Fibroblast of pulmonary artery (primary cell): ENCODE data around the gene HCN3.
A peak's percentile ranks its signal among the peaks of the same experiment; 100 is the strongest.

Source experiments
- DNase-seq: peaks from one replicate; pipeline ENCODE4 v3.0.0-alpha.2; 2010; ENCODE audit warnings: low read depth
- H3K4me3 ChIP-seq: replicated peaks from 2 replicates; pipeline ENCODE4 v1.5.1; 2011; ENCODE audit warnings: low read depth, mild to moderate bottlenecking, control low read depth, low read length, moderate library complexity
- CTCF ChIP-seq: IDR thresholded peaks from 2 replicates; pipeline ENCODE4 v1.5.1; 2011; ENCODE audit warnings: mild to moderate bottlenecking, control low read depth, low read length, inconsistent platforms; ENCODE audit errors: missing control alignments

The HCN3 gene

GRCh38 chr1:155266553-155266952 is 10.7 kb upstream of the HCN3 start:
- no peak for DNase-seq
- TF ChIP-seq CTCF = no peak
- H3K4me3 ChIP-seq = no peak overlapping the region

- no peak for TF ChIP-seq CTCF
- no peak for DNase-seq
- H3K4me3 ChIP-seq = no peak overlapping the region
These were observed 9.9 kb upstream of the HCN3 start for GRCh38 chr1:155267373-155267772.

- no peak for TF ChIP-seq CTCF
- DNase-seq = no peak
- H3K4me3 ChIP-seq = no peak overlapping the region
These were observed 8.6 kb upstream of the HCN3 start for GRCh38 chr1:155268630-155269029.

GRCh38 chr1:155269381-155269780 is 7.9 kb upstream of the HCN3 start:
- TF ChIP-seq CTCF = no peak
- DNase-seq = no peak
- H3K4me3 ChIP-seq = no peak overlapping the region

GRCh38 chr1:155272466-155273342 is 4.6 kb upstream of the HCN3 start:
- DNase-seq = peak; percentile 67
- TF ChIP-seq CTCF = no peak
- H3K4me3 ChIP-seq = peak overlapping the region; percentile 75

- DNase-seq = peak; percentile 95
These were observed 3.7 kb upstream of the HCN3 start, which contains the start of gene CLK2 for GRCh38 chr1:155273343-155274245. Gene CLK2, minus strand, starts transcription at chr1:155273504. Its CDS starts 2,527 bp downstream, at chr1:155270977.

More at GRCh38 chr1:155273343-155274245, 3.7 kb upstream of the HCN3 start, which contains the start of gene CLK2:
- H3K4me3 ChIP-seq = peak within 1 kb of the TSS; percentile 75
- no peak for TF ChIP-seq CTCF
